Keratinocyte (primary cell): ENCODE data around the gene TPM2.

Experiments used
- EZH2 ChIP-seq: IDR thresholded peaks from one replicate; pipeline ENCODE4 v1.6.1; 2012; ENCODE audit warnings: inconsistent platforms, mild to moderate bottlenecking, low read length, moderate library complexity
- TF ChIP-seq, protein P1 (sequence below), 3 experiments: IDR thresholded peaks in 1 of 3; conservative IDR thresholded peaks in 1 of 3; optimal IDR thresholded peaks in 1 of 3; 2 replicates in 2 of 3; 3 replicates in 1 of 3; pipeline versions ENCODE3 to v1.5.1; 2011; ENCODE audit warnings: low read length in 3 of 3, mild to moderate bottlenecking in 3 of 3, moderate library complexity in 2 of 3, control low read depth in 1 of 3, inconsistent platforms in 1 of 3; ENCODE audit not compliant: insufficient read depth in 2 of 3; ENCODE audit errors: extremely low read depth in 1 of 3

- TF ChIP-seq, protein P1, sequence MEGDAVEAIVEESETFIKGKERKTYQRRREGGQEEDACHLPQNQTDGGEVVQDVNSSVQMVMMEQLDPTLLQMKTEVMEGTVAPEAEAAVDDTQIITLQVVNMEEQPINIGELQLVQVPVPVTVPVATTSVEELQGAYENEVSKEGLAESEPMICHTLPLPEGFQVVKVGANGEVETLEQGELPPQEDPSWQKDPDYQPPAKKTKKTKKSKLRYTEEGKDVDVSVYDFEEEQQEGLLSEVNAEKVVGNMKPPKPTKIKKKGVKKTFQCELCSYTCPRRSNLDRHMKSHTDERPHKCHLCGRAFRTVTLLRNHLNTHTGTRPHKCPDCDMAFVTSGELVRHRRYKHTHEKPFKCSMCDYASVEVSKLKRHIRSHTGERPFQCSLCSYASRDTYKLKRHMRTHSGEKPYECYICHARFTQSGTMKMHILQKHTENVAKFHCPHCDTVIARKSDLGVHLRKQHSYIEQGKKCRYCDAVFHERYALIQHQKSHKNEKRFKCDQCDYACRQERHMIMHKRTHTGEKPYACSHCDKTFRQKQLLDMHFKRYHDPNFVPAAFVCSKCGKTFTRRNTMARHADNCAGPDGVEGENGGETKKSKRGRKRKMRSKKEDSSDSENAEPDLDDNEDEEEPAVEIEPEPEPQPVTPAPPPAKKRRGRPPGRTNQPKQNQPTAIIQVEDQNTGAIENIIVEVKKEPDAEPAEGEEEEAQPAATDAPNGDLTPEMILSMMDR (optimal IDR thresholded peaks at IDR 0.05 in 1 of 3, IDR thresholded peaks at IDR 0.05 in 1 of 3, conservative IDR thresholded peaks at IDR 0.05 in 1 of 3; ENCODE audit: extremely low read depth in 1 of 3, insufficient read depth in 2 of 3, low read length in 3 of 3) = no peak
- TF ChIP-seq EZH2 = no peak
Observed at GRCh38 chr9:35650341-35651158, 39.2 kb downstream of the TPM2 start, which contains the start of gene SIT1.
